DND-41 (cell line): ENCODE data around the gene LYRM7.
A peak's percentile ranks its signal among the peaks of the same experiment; 100 is the strongest.

Experiments used
- ATAC-seq: fragments of 200-7000 bp; cut with Tn5 transposase; 3 replicates; pipeline ENCODE4 v1.9.1; 2021; ENCODE audit warnings: low read depth; ENCODE audit not compliant: insufficient read depth
- DNase-seq: peaks from one replicate; pipeline ENCODE4 v3.0.0-alpha.2; 2020
- H2AFZ ChIP-seq: 2 replicates; pipeline ENCODE4 v1.6.0; 2012; ENCODE audit warnings: low read depth, low read length
- H3K27ac ChIP-seq: 2 replicates; pipeline ENCODE4 v1.5.1; 2012; ENCODE audit warnings: low read length, inconsistent platforms
- H3K27me3 ChIP-seq: fragments of 200-600 bp; sonication (generic); 2 replicates; pipeline ENCODE4 v1.6.0; 2012; ENCODE audit warnings: low read length, mild to moderate bottlenecking, inconsistent platforms; ENCODE audit not compliant: insufficient read depth, poor library complexity
- H3K36me3 ChIP-seq: 2 replicates; pipeline ENCODE4 v1.5.1; 2012; ENCODE audit warnings: low read length, inconsistent platforms; ENCODE audit not compliant: insufficient read depth
- H3K4me1 ChIP-seq: 2 replicates; pipeline ENCODE4 v1.5.1; 2012; ENCODE audit warnings: mild to moderate bottlenecking, low read length; ENCODE audit not compliant: insufficient read depth
- H3K4me2 ChIP-seq: 2 replicates; pipeline ENCODE4 v1.6.0; 2012; ENCODE audit warnings: mild to moderate bottlenecking, moderate library complexity, low read length, inconsistent platforms; ENCODE audit not compliant: insufficient read depth
- H3K4me3 ChIP-seq, 2 experiments: fragments of 200-600 bp in 1 of 2; shearing (Covaris generic) in 1 of 2; 2 replicates each; pipeline ENCODE4 v1.5.1; 2012 to 2016; ENCODE audit warnings: inconsistent platforms in 2 of 2, low read length in 2 of 2, mild to moderate bottlenecking in 2 of 2, low read depth in 1 of 2, moderate library complexity in 1 of 2
- H3K79me2 ChIP-seq: 2 replicates; pipeline ENCODE4 v1.6.0; 2012; ENCODE audit warnings: low read length, inconsistent platforms; ENCODE audit not compliant: insufficient read depth
- H3K9ac ChIP-seq: 2 replicates; pipeline ENCODE4 v1.6.0; 2012; ENCODE audit warnings: low read depth, mild to moderate bottlenecking, inconsistent platforms, low read length, moderate library complexity
- H3K9me3 ChIP-seq: 2 replicates; pipeline ENCODE4 v1.5.1; 2012; ENCODE audit warnings: low read length, moderate library complexity, mild to moderate bottlenecking, inconsistent platforms; ENCODE audit not compliant: insufficient read depth, severe bottlenecking
- H4K20me1 ChIP-seq: 2 replicates; pipeline ENCODE4 v1.6.0; 2012; ENCODE audit warnings: low read length; ENCODE audit not compliant: insufficient read depth
- CTCF ChIP-seq: IDR thresholded peaks from 2 replicates; pipeline ENCODE4 v1.5.1; 2012; ENCODE audit warnings: borderline replicate concordance, low read length, moderate library complexity, mild to moderate bottlenecking; ENCODE audit not compliant: poor library complexity, severe bottlenecking; ENCODE audit errors: extremely low read depth
- EZH2 ChIP-seq: IDR thresholded peaks from 3 replicates; pipeline ENCODE4 v1.6.1; 2012; ENCODE audit warnings: borderline replicate concordance, low read depth, mild to moderate bottlenecking, moderate library complexity, low read length, inconsistent platforms; ENCODE audit not compliant: severe bottlenecking

The LYRM7 gene

GRCh38 chr5:131164191-131165118 lies 6.3 kb upstream of the LYRM7 start:
- Histone ChIP-seq H2AFZ (peak overlapping the region; percentile 80), H3K4me3 (peak overlapping the region; percentile 69 to 82), H4K20me1 (peaks cover 14% of the 10 kb centered on the region), H3K36me3 (peaks cover 40% of the 10 kb centered on the region), H3K4me2 (peak overlapping the region; percentile 65), H3K9ac (peak overlapping the region; percentile 77), H3K9me3 (no peaks in the 10 kb centered on the region), H3K27ac (peak overlapping the region; percentile 81), H3K79me2 (peaks cover 55% of the 10 kb centered on the region), H3K4me1 (peaks cover 48% of the 10 kb centered on the region), H3K27me3 (no peaks in the 10 kb centered on the region)
- ATAC-seq (peak; percentile 73), DNase-seq (peak; percentile 73)
- no peak for TF ChIP-seq EZH2
- peak; percentile 21 for TF ChIP-seq CTCF

- Histone ChIP-seq H3K27ac (peak within 1 kb of the TSS; percentile 81), H3K79me2 (peaks cover 48% of the 10 kb centered on the region), H3K36me3 (peaks cover 32% of the 10 kb centered on the region), H2AFZ (peak within 1 kb of the TSS; percentile 80), H3K9me3 (no peaks in the 10 kb centered on the region), H3K4me2 (peak within 1 kb of the TSS; percentile 65), H3K27me3 (no peaks in the 10 kb centered on the region), H3K4me3 (peak within 1 kb of the TSS; percentile 69 to 82), H3K4me1 (peaks cover 52% of the 10 kb centered on the region), H3K9ac (peak within 1 kb of the TSS; percentile 77), H4K20me1 (peaks cover 12% of the 10 kb centered on the region)
- DNase-seq (peak; percentile 93), ATAC-seq (peak; percentile 86)
- TF ChIP-seq CTCF (peak; percentile 48), EZH2 (no peak)
Measured at GRCh38 chr5:131165119-131165727, 5.5 kb upstream of the LYRM7 start, which contains the start of gene HINT1. HINT1 (minus strand) TSS chr5:131165256; CDS start chr5:131165205, 51 bp downstream.

- Histone ChIP-seq H3K79me2 (peaks cover 41% of the 10 kb centered on the region), H2AFZ (no peak overlapping the region), H3K4me1 (peaks cover 43% of the 10 kb centered on the region), H3K4me2 (no peak overlapping the region), H3K27ac (no peak overlapping the region), H3K4me3 (no peak overlapping the region), H3K9ac (no peak overlapping the region), H3K36me3 (peaks cover 8% of the 10 kb centered on the region), H3K9me3 (no peaks in the 10 kb centered on the region), H3K27me3 (no peaks in the 10 kb centered on the region), H4K20me1 (peaks cover 5% of the 10 kb centered on the region)
- DNase-seq (no peak), ATAC-seq (no peak)
- TF ChIP-seq EZH2: no peak
Measured at GRCh38 chr5:131167615-131168014, 3.1 kb upstream of the LYRM7 start.
